IPS DF 4.7 (cell line): ENCODE data around the gene IL3.
"Not testable (repeated sequence)": the region's sequence is repeated elsewhere in the genome, so short reads cannot be mapped to it uniquely, and the experiment has no call there.

Source experiments
- DNase-seq: peaks from one replicate; pipeline ENCODE4 v3.0.0-alpha.2; 2013; ENCODE audit warnings: low spot score; ENCODE audit errors: extremely low read depth

IL3 gene

GRCh38 chr5:132093271-132093670 lies 32.8 kb downstream of the IL3 start:
- no peak for DNase-seq

- DNase-seq = no peak
Observed at GRCh38 chr5:132094393-132095076, 34.1 kb downstream of the IL3 start.

GRCh38 chr5:132095077-132095410 lies 34.6 kb downstream of the IL3 start:
- no peak for DNase-seq

GRCh38 chr5:132095424-132095972 lies 35.0 kb downstream of the IL3 start:
- no peak for DNase-seq

GRCh38 chr5:132096904-132097303 lies 36.4 kb downstream of the IL3 start:
- DNase-seq = no peak

- DNase-seq = no peak
Observed at GRCh38 chr5:132098151-132098594, 37.7 kb downstream of the IL3 start.

- no peak for DNase-seq
Observed at GRCh38 chr5:132098621-132099020, 38.2 kb downstream of the IL3 start.

- DNase-seq = no peak
Observed at GRCh38 chr5:132099076-132099748, 38.8 kb downstream of the IL3 start.

GRCh38 chr5:132099905-132100304 lies 39.5 kb downstream of the IL3 start:
- no peak for DNase-seq

- no peak for DNase-seq
Observed at GRCh38 chr5:132100672-132101261, 40.3 kb downstream of the IL3 start.

- no peak for DNase-seq
Observed at GRCh38 chr5:132101385-132101880, 41.0 kb downstream of the IL3 start.

GRCh38 chr5:132102101-132102701 lies 41.7 kb downstream of the IL3 start:
- DNase-seq = no peak

GRCh38 chr5:132102944-132103331 lies 42.5 kb downstream of the IL3 start:
- no peak for DNase-seq

GRCh38 chr5:132103332-132103951 lies 43.0 kb downstream of the IL3 start:
- no peak for DNase-seq

GRCh38 chr5:132103969-132104391 lies 43.5 kb downstream of the IL3 start:
- DNase-seq = no peak

GRCh38 chr5:132104556-132104955 lies 44.1 kb downstream of the IL3 start:
- no peak for DNase-seq

GRCh38 chr5:132105688-132106087 lies 45.2 kb downstream of the IL3 start:
- no peak for DNase-seq

- DNase-seq = not testable (repeated sequence)
Observed at GRCh38 chr5:132108495-132108894, 48.0 kb downstream of the IL3 start.

GRCh38 chr5:132108957-132109356 lies 48.5 kb downstream of the IL3 start:
- DNase-seq = not testable (repeated sequence)

- no peak for DNase-seq
Observed at GRCh38 chr5:132109494-132110053, 49.1 kb downstream of the IL3 start.

GRCh38 chr5:132110195-132110594 lies 49.7 kb downstream of the IL3 start:
- no peak for DNase-seq
